GM12801 (cell line): ENCODE data around the gene LRRC53.

ENCODE experiments used
- CTCF ChIP-seq: IDR thresholded peaks from one replicate; pipeline ENCODE4 v1.5.1; 2011; ENCODE audit warnings: control low read depth; ENCODE audit not compliant: insufficient read length; ENCODE audit errors: extremely low read depth

LRRC53 gene

DNA sequence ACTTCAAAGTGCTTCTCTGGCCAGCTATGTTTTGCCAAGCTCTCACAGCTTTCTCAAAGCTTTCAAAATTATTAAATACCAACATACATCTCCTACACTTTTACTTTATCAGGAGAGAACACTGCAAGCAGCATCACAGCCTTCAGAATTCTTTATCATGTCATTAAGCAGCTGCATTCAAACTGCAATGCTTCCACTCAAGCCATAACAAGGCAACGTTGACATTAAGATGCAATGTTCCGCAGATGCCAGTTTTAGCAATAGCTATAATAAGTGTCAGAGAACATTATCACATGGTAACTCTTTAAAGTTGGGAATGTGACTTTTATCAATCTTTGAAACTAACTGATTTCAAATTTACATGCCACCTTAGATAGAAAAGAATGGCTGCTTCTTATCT lies 91.9 kb downstream of the LRRC53 start:
- TF ChIP-seq CTCF, result no peak
